Measurements from ENCODE around the gene CAP2. TPM values are rescaled to one million over a fixed set of nuclear protein-coding genes. Genes with fewer than 3 reads are reported as not detected.

Gene CAP2
- total and polyA plus RNA-seq, 2 experiments from 2014 or later, result 6.7 to 9.1 TPM

DNA sequence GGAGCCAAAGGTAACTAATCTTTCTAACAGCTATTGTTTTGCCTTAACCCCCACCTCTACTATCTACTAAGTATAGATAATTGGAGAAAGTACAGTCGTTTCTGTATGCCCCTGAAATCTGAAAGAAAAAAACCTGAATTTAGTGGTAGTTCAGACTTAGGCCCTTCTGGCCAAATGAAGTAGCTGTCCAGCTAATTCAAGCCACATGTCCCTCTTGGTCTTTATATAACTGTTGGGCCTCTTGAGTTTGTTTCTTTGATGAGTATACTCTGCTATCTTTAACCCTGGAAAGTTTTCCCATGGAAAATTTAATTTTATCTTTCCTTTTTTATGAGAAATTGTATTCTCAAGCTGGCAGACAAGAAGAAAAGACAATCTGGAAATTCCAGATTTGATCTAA lies 133.7 kb downstream of the CAP2 start:
- no peak overlapping the region for H3K4me3 ChIP-seq

More for the DNA sequence above, 133.7 kb downstream of the CAP2 start:
- H3F3A ChIP-seq (replicated peaks; ENCODE audit: low read depth), result no peaks in the 10 kb centered on the region
- no peak for DNase-seq (ENCODE audit: low spot score)
- Mint-ChIP-seq H3K36me3 (ENCODE audit: low read depth) (peaks cover 3% of the 10 kb centered on the region; the same call in 1 of the 3 replicates), H3K4me3 (no peak overlapping the region), H3K27ac (no peak overlapping the region), H3K4me1 (no peaks in the 10 kb centered on the region), H3K27me3 (ENCODE audit: insufficient read depth, low read depth, poor library complexity) (peaks cover 2% of the 10 kb centered on the region), H3K9me3 (no peaks in the 10 kb centered on the region; the same call in 2 of the 3 replicates)
- no peak overlapping the region for H3K4me2 ChIP-seq
- H2AFZ ChIP-seq, result no peak overlapping the region
- no peak for ATAC-seq
- TF ChIP-seq NANOG (IDR thresholded peaks at IDR 0.05; ENCODE audit: borderline replicate concordance) (no peak), CTCF (conservative IDR thresholded peaks at IDR 0.05; ENCODE audit: low read depth in 2 of 2) (no peak), ZNF331 (CRISPR knock-in tag; IDR thresholded peaks at IDR 0.05; ENCODE audit: low read depth) (no peak), EZH2phosphoT487 (IDR thresholded peaks at IDR 0.05; ENCODE audit: unreplicated experiment) (no peak)
- TF ChIP-seq, protein P1, sequence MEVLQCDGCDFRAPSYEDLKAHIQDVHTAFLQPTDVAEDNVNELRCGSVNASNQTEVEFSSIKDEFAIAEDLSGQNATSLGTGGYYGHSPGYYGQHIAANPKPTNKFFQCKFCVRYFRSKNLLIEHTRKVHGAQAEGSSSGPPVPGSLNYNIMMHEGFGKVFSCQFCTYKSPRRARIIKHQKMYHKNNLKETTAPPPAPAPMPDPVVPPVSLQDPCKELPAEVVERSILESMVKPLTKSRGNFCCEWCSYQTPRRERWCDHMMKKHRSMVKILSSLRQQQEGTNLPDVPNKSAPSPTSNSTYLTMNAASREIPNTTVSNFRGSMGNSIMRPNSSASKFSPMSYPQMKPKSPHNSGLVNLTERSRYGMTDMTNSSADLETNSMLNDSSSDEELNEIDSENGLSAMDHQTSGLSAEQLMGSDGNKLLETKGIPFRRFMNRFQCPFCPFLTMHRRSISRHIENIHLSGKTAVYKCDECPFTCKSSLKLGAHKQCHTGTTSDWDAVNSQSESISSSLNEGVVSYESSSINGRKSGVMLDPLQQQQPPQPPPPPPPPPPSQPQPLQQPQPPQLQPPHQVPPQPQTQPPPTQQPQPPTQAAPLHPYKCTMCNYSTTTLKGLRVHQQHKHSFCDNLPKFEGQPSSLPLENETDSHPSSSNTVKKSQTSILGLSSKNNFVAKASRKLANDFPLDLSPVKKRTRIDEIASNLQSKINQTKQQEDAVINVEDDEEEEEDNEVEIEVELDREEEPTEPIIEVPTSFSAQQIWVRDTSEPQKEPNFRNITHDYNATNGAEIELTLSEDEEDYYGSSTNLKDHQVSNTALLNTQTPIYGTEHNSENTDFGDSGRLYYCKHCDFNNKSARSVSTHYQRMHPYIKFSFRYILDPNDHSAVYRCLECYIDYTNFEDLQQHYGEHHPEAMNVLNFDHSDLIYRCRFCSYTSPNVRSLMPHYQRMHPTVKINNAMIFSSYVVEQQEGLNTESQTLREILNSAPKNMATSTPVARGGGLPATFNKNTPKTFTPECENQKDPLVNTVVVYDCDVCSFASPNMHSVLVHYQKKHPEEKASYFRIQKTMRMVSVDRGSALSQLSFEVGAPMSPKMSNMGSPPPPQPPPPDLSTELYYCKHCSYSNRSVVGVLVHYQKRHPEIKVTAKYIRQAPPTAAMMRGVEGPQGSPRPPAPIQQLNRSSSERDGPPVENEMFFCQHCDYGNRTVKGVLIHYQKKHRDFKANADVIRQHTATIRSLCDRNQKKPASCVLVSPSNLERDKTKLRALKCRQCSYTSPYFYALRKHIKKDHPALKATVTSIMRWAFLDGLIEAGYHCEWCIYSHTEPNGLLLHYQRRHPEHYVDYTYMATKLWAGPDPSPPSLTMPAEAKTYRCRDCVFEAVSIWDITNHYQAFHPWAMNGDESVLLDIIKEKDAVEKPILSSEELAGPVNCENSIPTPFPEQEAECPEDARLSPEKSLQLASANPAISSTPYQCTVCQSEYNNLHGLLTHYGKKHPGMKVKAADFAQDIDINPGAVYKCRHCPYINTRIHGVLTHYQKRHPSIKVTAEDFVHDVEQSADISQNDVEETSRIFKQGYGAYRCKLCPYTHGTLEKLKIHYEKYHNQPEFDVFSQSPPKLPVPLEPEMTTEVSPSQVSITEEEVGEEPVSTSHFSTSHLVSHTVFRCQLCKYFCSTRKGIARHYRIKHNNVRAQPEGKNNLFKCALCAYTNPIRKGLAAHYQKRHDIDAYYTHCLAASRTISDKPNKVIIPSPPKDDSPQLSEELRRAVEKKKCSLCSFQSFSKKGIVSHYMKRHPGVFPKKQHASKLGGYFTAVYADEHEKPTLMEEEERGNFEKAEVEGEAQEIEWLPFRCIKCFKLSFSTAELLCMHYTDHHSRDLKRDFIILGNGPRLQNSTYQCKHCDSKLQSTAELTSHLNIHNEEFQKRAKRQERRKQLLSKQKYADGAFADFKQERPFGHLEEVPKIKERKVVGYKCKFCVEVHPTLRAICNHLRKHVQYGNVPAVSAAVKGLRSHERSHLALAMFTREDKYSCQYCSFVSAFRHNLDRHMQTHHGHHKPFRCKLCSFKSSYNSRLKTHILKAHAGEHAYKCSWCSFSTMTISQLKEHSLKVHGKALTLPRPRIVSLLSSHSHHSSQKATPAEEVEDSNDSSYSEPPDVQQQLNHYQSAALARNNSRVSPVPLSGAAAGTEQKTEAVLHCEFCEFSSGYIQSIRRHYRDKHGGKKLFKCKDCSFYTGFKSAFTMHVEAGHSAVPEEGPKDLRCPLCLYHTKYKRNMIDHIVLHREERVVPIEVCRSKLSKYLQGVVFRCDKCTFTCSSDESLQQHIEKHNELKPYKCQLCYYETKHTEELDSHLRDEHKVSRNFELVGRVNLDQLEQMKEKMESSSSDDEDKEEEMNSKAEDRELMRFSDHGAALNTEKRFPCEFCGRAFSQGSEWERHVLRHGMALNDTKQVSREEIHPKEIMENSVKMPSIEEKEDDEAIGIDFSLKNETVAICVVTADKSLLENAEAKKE (CRISPR knock-in tag; IDR thresholded peaks at IDR 0.05), result no peak
- H3K36me3 ChIP-seq (ENCODE audit: insufficient read depth), result no peaks in the 10 kb centered on the region
- no peaks in the 10 kb centered on the region for H3K27me3 ChIP-seq (ENCODE audit: insufficient read depth)
- H3K4me1 ChIP-seq (ENCODE audit: insufficient read depth), result no peaks in the 10 kb centered on the region
- H4K20me1 ChIP-seq (replicated peaks; ENCODE audit: insufficient read depth), result no peaks in the 10 kb centered on the region
- H3K79me2 ChIP-seq (replicated peaks; ENCODE audit: insufficient read depth), result no peaks in the 10 kb centered on the region
- no peaks in the 10 kb centered on the region for H3K9me2 ChIP-seq (ENCODE audit: insufficient read depth)
- no peak overlapping the region for H3K27ac ChIP-seq (ENCODE audit: low read depth)

Data from GM23338 (cell line).